Astrocyte of the cerebellum (primary cell): ENCODE measurements around the gene TCP1.

ENCODE experiments used
- DNase-seq: peaks from one replicate; pipeline ENCODE4 v3.0.0-alpha.2; 2011; ENCODE audit warnings: low read depth
- H3K4me3 ChIP-seq: 2 replicates; pipeline ENCODE4 v1.5.1; 2011; ENCODE audit warnings: mild to moderate bottlenecking, low read depth, low read length, moderate library complexity
- in situ Hi-C: cut with HindIII; loops from 2 replicates; pipeline ENCODE4 v1.10.0; 2017; ENCODE audit warnings: low sequenced_read_pairs
- TF ChIP-seq, protein P1 (sequence below): IDR thresholded peaks from 2 replicates; pipeline ENCODE4 v1.5.1; 2012; ENCODE audit warnings: low read length, low read depth, moderate library complexity, mild to moderate bottlenecking; ENCODE audit errors: missing control alignments

Gene TCP1

DNA sequence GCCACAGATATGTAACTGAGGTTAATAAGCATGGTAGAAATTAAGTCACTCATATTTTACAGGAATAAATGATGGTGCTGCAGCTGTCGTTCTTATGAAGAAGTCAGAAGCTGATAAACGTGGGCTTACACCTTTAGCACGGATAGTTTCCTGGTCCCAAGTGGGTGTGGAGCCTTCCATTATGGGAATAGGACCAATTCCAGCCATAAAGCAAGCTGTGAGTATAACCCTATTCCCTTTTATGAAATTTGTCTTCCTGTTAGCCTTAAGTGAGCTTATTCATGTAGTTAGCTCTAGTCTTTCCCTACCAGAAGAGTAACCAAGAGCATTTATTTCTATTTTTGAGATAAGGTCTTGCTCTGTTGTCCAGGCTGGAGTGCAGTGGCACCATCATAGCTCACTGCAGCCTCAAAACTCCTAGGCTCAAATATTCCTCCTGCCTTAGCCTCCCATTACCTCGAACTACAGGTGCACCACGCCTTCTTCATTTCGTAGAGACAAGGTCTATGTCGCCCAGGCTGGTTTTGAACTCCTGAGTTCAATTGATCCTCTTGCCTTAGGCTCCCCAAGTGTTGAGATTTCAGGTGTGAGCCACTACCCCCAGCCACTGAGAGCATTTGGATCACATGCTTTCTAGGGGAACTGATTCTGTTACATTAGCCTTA is 12.0 kb downstream of the TCP1 start:
- in situ Hi-C loops = no loop called here
- TF ChIP-seq, protein P1, sequence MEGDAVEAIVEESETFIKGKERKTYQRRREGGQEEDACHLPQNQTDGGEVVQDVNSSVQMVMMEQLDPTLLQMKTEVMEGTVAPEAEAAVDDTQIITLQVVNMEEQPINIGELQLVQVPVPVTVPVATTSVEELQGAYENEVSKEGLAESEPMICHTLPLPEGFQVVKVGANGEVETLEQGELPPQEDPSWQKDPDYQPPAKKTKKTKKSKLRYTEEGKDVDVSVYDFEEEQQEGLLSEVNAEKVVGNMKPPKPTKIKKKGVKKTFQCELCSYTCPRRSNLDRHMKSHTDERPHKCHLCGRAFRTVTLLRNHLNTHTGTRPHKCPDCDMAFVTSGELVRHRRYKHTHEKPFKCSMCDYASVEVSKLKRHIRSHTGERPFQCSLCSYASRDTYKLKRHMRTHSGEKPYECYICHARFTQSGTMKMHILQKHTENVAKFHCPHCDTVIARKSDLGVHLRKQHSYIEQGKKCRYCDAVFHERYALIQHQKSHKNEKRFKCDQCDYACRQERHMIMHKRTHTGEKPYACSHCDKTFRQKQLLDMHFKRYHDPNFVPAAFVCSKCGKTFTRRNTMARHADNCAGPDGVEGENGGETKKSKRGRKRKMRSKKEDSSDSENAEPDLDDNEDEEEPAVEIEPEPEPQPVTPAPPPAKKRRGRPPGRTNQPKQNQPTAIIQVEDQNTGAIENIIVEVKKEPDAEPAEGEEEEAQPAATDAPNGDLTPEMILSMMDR = no peak
- no peak for DNase-seq
- no peak overlapping the region for H3K4me3 ChIP-seq

DNA sequence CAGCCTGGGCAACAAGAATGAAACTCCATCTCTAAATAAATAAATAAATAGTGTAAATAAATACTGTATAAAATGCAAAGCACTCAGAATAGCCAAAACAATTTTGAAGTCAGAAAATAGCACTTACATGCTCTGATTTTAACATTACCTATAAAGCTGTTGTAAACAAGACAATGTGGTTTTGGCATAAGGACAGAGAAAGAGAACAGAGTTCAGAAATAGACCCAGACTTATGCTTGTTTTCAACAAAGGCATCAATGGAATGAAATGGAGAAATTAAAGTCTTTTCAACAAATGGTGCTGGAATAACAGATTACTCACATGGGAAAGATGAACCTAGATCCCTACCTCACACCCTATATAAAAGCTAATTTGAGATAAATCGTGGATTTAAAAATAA is 17.2 kb downstream of the TCP1 start:
- DNase-seq = no peak
- no peak overlapping the region for H3K4me3 ChIP-seq
- in situ Hi-C loops = no loop called here
- TF ChIP-seq, protein P1 = no peak

DNA sequence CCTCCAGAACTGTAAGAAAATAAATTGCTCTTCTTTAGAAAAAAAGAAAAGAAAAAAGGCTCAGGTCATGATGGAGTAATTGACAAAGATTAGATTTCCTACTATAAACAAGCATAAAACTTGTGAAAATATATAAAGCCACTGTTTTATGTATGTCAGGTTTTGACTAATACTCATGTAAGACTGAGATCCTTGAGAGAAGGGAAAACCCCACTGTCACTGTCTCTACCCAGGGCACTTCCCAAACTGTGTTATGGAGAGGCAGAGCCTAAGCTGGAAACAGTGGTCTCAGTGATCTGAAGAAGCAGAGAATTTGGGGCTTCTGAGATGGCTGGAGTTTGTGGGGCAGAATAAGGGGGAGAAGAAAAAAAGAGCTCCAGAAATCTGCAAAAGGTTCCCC is 19.9 kb downstream of the TCP1 start:
- in situ Hi-C loops = no loop called here
- TF ChIP-seq, protein P1 = no peak
- no peak overlapping the region for H3K4me3 ChIP-seq
- DNase-seq = no peak

DNA sequence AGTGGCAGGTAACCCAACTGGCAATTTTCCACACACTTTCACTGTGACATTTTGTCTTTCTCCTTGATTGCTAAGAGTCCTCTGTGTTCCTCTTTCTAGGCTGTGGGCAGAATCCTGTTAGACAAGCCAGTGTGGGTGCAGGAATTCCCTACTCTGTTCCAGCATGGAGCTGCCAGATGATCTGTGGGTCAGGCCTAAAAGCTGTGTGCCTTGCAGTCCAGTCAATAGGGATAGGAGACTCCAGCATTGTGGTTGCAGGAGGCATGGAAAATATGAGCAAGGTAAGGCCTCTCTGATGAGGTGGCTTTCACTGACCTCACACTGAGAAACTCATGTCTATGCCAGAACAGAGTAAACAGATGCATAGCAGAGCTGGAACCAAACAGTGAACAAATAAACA is 22.5 kb downstream of the TCP1 start:
- in situ Hi-C loops = no loop called here
- no peak overlapping the region for H3K4me3 ChIP-seq
- TF ChIP-seq, protein P1 = no peak
- no peak for DNase-seq

DNA sequence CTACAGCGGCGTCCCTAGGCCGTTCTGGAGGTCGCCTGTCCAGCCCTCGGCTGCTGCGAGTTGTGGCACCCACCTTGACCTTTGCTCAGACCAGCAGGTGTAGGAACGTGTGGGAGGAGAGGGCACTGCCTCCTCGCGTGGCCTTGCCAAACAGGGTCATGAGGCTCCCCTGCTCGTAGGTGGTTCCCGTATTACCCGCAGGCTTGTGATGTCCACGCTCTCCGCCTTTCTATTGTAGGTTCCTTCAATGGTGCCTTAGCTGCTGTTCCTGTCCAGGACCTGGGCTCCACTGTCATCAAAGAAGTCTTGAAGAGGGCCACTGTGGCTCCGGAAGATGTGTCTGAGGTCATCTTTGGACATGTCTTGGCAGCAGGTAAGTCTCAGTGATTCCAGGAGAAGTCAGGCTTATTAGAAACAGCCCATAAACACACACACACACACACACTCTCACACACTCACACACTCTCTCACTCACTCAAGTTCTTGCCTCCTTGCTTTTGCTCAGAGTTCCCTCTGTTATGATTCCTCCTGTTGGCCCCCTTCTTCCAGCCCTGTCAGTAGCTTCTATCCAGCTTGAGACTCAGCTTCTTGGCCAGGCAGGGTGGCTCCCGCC is 26.6 kb downstream of the TCP1 start:
- DNase-seq = no peak
- TF ChIP-seq, protein P1 = no peak
- H3K4me3 ChIP-seq = peak overlapping the region; percentile 76
- in situ Hi-C loops = no loop called here

DNA sequence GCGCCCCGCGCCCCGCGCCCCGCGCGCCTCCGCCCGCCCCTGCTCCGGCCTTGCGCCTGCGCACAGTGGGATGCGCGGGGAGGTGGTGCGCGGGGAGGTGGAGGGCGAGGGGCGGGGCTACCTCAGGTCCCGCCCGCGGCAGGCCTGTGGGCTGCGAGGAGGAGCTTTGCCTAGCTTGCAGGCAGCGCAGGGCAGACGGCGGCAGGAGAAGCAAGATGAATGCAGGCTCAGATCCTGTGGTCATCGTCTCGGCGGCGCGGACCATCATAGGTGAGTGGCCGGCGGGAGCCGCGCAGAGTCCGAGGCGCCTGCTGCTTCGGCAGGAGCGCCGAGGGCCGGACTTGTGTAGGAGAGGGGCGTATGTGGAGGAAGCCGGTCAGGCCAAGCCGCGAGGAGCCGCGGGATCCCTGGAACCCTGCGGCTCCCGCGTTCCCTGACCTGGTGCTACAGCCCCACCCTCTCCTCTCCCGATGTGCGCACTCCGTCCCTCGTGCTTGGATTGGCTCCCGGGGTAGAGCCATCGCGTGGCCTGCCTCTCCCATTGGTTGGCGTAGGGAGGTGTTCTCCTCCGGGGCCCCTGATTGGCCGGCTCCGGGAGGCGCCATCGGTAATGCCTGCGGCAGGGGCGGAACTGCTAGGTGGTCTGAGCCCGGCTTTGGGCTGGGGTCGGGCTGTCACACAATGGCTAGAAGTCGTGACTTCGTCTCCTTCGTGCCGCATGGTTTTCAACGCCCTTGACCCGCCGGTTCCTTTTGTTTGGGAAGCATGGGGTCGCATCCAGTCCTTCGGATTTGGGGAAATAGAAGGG is 27.3 kb downstream of the TCP1 start, which contains the start of gene ACAT2:
ACAT2 (plus strand) TSS at position 173 of the 808 bp plus-strand sequence; CDS start at position 216, 43 bp downstream.
- DNase-seq = peak; percentile 88
- TF ChIP-seq, protein P1 = no peak
- in situ Hi-C loops = no loop called here

More for the DNA sequence above, 27.3 kb downstream of the TCP1 start, which contains the start of gene ACAT2:
- peak within 1 kb of the TSS; percentile 76 for H3K4me3 ChIP-seq
